GM12878 (cell line): ENCODE measurements around the gene FAAH2. TPM values are rescaled to one million over a fixed set of nuclear protein-coding genes. Genes with fewer than 3 reads are reported as not detected.

Source experiments
- ATAC-seq: fragments of 200-7000 bp; cut with Tn5 transposase; 3 replicates; pipeline ENCODE4 v1.9.1; 2020; ENCODE audit warnings: mild to moderate bottlenecking, moderate library complexity
- BruUV-seq: library from RNA; stranded (reverse); fragments of 400-500 nt; replicated peaks from 2 replicates; lab custom pipeline; 2021; lab: Mats Ljungman, UMichigan
- CTCF ChIA-PET: fragments of 300-600 bp; sonication (Branson Sonifier 250); formaldehyde crosslinking; extraction: SDS; loops from one replicate; lab custom pipeline; 2021; ENCODE audit warnings: inconsistent platforms; lab: Yijun Ruan, JAX
- POLR2A ChIA-PET: fragments of 350-600 bp; formaldehyde crosslinking; extraction: SDS; loops from one replicate; lab custom pipeline; 2021; ENCODE audit warnings: inconsistent platforms; lab: Charles Lee
- RAD21 ChIA-PET: fragments of 300-600 bp; sonication (Branson Sonifier 250); formaldehyde crosslinking; loops from one replicate; lab custom pipeline; 2023; ENCODE audit warnings: antibody characterized with exemption; ENCODE audit not compliant: unreplicated experiment; lab: Charles Lee
- SMC1A ChIA-PET: fragments of 300-600 bp; sonication (Branson Sonifier 250); formaldehyde crosslinking; loops from one replicate; lab custom pipeline; 2023; ENCODE audit not compliant: unreplicated experiment, uncharacterized antibody; lab: Charles Lee
- DNase-seq: peaks from one replicate; pipeline ENCODE4 v3.0.0-alpha.2; 2011; ENCODE audit warnings: low read depth, low spot score
- FAIRE-seq: peaks from 3 replicates; lab custom pipeline; 2011; peaks lifted over from hg19 to GRCh38; lab: Jason Lieb, UNC
- H2AFZ ChIP-seq: 2 replicates; pipeline ENCODE4 v1.6.0; 2011; ENCODE audit warnings: low read depth, low read length, control low read depth; ENCODE audit not compliant: control insufficient read depth
- H3K27ac ChIP-seq: 2 replicates; pipeline ENCODE4 v1.5.1; 2011; ENCODE audit warnings: control low read depth; ENCODE audit not compliant: control insufficient read depth, insufficient read depth
- H3K27me3 ChIP-seq, 2 experiments: replicated peaks in 1 of 2; 2 replicates each; pipeline versions ENCODE4 v1.6.0 to v1.6.1; 2011; ENCODE audit warnings: low read length in 1 of 2; ENCODE audit not compliant: control insufficient read depth in 2 of 2, insufficient read depth in 2 of 2
- H3K36me3 ChIP-seq, 2 experiments: 2 replicates each; pipeline ENCODE4 v1.5.1; 2011; ENCODE audit warnings: low read length in 1 of 2; ENCODE audit not compliant: control insufficient read depth in 2 of 2, insufficient read depth in 2 of 2
- H3K4me1 ChIP-seq: 2 replicates; pipeline ENCODE4 v1.6.1; 2011; ENCODE audit warnings: mild to moderate bottlenecking, low read length, moderate library complexity, mixed read lengths; ENCODE audit not compliant: control insufficient read depth, insufficient read depth
- H3K4me2 ChIP-seq: 2 replicates; pipeline ENCODE4 v1.6.0; 2011; ENCODE audit warnings: control low read depth; ENCODE audit not compliant: control insufficient read depth, insufficient read depth
- H3K4me3 ChIP-seq: fragments of 200-600 bp; sonication (generic); 2 replicates; pipeline ENCODE4 v1.5.1; 2016
- H3K79me2 ChIP-seq: 2 replicates; pipeline ENCODE4 v1.6.0; 2011; ENCODE audit warnings: low read length; ENCODE audit not compliant: control insufficient read depth, insufficient read depth
- H3K9ac ChIP-seq: 2 replicates; pipeline ENCODE4 v1.8.0; 2011; ENCODE audit warnings: low read length, control low read depth, mixed read lengths; ENCODE audit not compliant: control insufficient read depth, insufficient read depth
- H3K9me3 ChIP-seq: replicated peaks from 3 replicates; pipeline ENCODE4 v1.5.1; 2011; ENCODE audit warnings: mild to moderate bottlenecking, low read length; ENCODE audit not compliant: control insufficient read depth, insufficient read depth
- H4K20me1 ChIP-seq: 2 replicates; pipeline ENCODE4 v1.6.0; 2011; ENCODE audit not compliant: control insufficient read depth, insufficient read depth
- CHD1 ChIP-seq: IDR thresholded peaks from 2 replicates; pipeline ENCODE4 v1.6.1; 2012; ENCODE audit warnings: low read depth, low read length, improper control_type of control experiment
- JUNB ChIP-seq: IDR thresholded peaks from 2 replicates; pipeline ENCODE4 v1.6.1; 2016; ENCODE audit warnings: antibody characterized with exemption, mild to moderate bottlenecking
- MYC ChIP-seq: IDR thresholded peaks from 2 replicates; pipeline ENCODE4 v1.6.1; 2011; ENCODE audit warnings: mild to moderate bottlenecking, low read length, moderate library complexity, inconsistent platforms; ENCODE audit not compliant: insufficient read depth, insufficient replicate concordance, insufficient read length, severe bottlenecking
- RAD21 ChIP-seq: IDR thresholded peaks from 2 replicates; pipeline ENCODE4 v1.6.1; 2011; ENCODE audit warnings: mild to moderate bottlenecking, low read depth, low read length, moderate library complexity; ENCODE audit not compliant: insufficient read depth
- SUPT20H ChIP-seq: IDR thresholded peaks from 2 replicates; pipeline ENCODE4 v1.6.1; 2011; ENCODE audit warnings: low read depth, mild to moderate bottlenecking, low read length, moderate library complexity, borderline replicate concordance; ENCODE audit not compliant: control insufficient read depth
- WRNIP1 ChIP-seq: IDR thresholded peaks from 2 replicates; pipeline ENCODE4 v1.6.1; 2011; ENCODE audit warnings: low read depth, low read length, improper control_type of control experiment, borderline replicate concordance
- WGBS: methylation state at CpG from one replicate; pipeline ENCODE4 v1.1.6; 2016; ENCODE audit warnings: low lambda C conversion rate; ENCODE audit not compliant: insufficient replicate concordance, insufficient coverage; ENCODE audit errors: missing lambda C conversion rate; 5-methylcytosine and 5-hydroxymethylcytosine counted together
- in situ Hi-C: fragments of 300-500 bp; cut with MboI; formaldehyde crosslinking; loops from 9 replicates; pipeline ENCODE4 v1.14.3; 2018; ENCODE audit warnings: mixed read lengths
- intact Hi-C: fragments of 100-400 bp; cut with micrococcal nuclease; formaldehyde crosslinking; loops from one replicate; pipeline ENCODE4 v1.14.2; 2022; ENCODE audit not compliant: unreplicated experiment
- polyA plus RNA-seq, 11 experiments: library from polyadenylated mRNA; depleted of rRNA in 4 of 11; unstranded in 6 of 11; stranded (reverse) in 5 of 11; fragments of >200 nt; fragmentation: Nextera tagmentation in 4 of 11; fragmentation: Illumina TruSeq in 1 of 11; extraction: Ambion mirVana in 4 of 11; extraction: Trizol in 1 of 11; gene quantifications; 1 replicate in 1 of 11; 2 replicates in 10 of 11; pipeline versions ENCODE4 v1.2.1 to v1.2.3, GENCODE V29; 2011 to 2016; ENCODE audit warnings: inconsistent platforms in 2 of 11, missing spikeins in 2 of 11, low read depth in 1 of 11
- total RNA-seq, 4 experiments: library from RNA; depleted of rRNA in 3 of 4; stranded (reverse); fragments of >200 nt in 3 of 4; fragmentation: Illumina TruSeq in 1 of 4; extraction: Trizol in 1 of 4; gene quantifications; 2 replicates each; pipeline versions ENCODE4 v1.2.1 to v1.2.3, GENCODE V29; 2013 to 2021

Gene FAAH2
- total and polyA plus RNA-seq, 10 of the 15 experiments (the other 5 are each of a cell fraction or from before 2014, with no cell fraction given), result 0.88 to 5.4 (median 1.5) TPM

- SMC1A ChIA-PET, result interaction anchor here (0.9 kb wide), 1 partner anchor 159 kb away, joined by 3 read pairs; the partner anchor contains the start of gene FAAH2
- FAIRE-seq, result no peak
- intact Hi-C loops (no loop called here), in situ Hi-C loops (no loop called here)
- Histone ChIP-seq H3K79me2 (no peaks in the 10 kb centered on the region), H3K9ac (no peak overlapping the region), H3K4me1 (no peaks in the 10 kb centered on the region), H3K9me3 (no peaks in the 10 kb centered on the region), H2AFZ (no peak overlapping the region), H3K27ac (no peak overlapping the region), H3K4me2 (no peak overlapping the region), H3K27me3 (no peaks in the 10 kb centered on the region), H3K36me3 (no peaks in the 10 kb centered on the region), H3K4me3 (no peak overlapping the region), H4K20me1 (no peaks in the 10 kb centered on the region)
- no TSS peak for BruUV-seq
- DNase-seq, result no peak
- RAD21 ChIA-PET, result no interaction called here
- POLR2A ChIA-PET, result no interaction called here
- WGBS, result 40% methylated on average over 5 of the region's 5 CpGs
- no peak for ATAC-seq
- TF ChIP-seq SUPT20H (no peak), MYC (no peak), CHD1 (no peak), JUNB (no peak), WRNIP1 (no peak)
- CTCF ChIA-PET, result interaction anchor here (1.1 kb wide), 1 partner anchor 10 kb away, joined by 4 read pairs; no protein-coding TSS in a partner anchor
Measured at GRCh38 chrX:57445076-57445475, 158.6 kb downstream of the FAAH2 start.

GRCh38 chrX:57445832-57446231 is 159.3 kb downstream of the FAAH2 start:
- Histone ChIP-seq H3K27ac (no peak overlapping the region), H2AFZ (no peak overlapping the region), H3K4me2 (no peak overlapping the region), H4K20me1 (no peaks in the 10 kb centered on the region), H3K4me3 (no peak overlapping the region), H3K4me1 (no peaks in the 10 kb centered on the region), H3K36me3 (no peaks in the 10 kb centered on the region), H3K79me2 (no peaks in the 10 kb centered on the region), H3K9ac (no peak overlapping the region), H3K9me3 (no peaks in the 10 kb centered on the region), H3K27me3 (no peaks in the 10 kb centered on the region)
- no peak for ATAC-seq
- WGBS, result 0% methylated on average over 1 of the region's 1 CpG
- no peak for FAIRE-seq
- BruUV-seq, result no TSS peak
- RAD21 ChIA-PET, result no interaction called here
- no peak for TF ChIP-seq RAD21
- in situ Hi-C loops, result no loop called here
- POLR2A ChIA-PET, result no interaction called here
- no peak for DNase-seq
- CTCF ChIA-PET, result interaction anchor here (1.1 kb wide), 1 partner anchor 9 kb away, joined by 4 read pairs; no protein-coding TSS in a partner anchor
- SMC1A ChIA-PET, result interaction anchor here (0.9 kb wide), 1 partner anchor 159 kb away, joined by 3 read pairs; the partner anchor contains the start of gene FAAH2
- intact Hi-C loops, result no loop called here
